HT-29 (cell line): ENCODE data around the gene LPCAT4. TPM values are rescaled to one million over a fixed set of nuclear protein-coding genes. Genes with fewer than 3 reads are reported as not detected.
"Not testable (repeated sequence)": the region's sequence is repeated elsewhere in the genome, so short reads cannot be mapped to it uniquely, and the experiment has no call there.

Source experiments
- DNase-seq: peaks from one replicate; pipeline ENCODE4 v3.0.0-alpha.2; 2015; ENCODE audit warnings: low spot score
- total RNA-seq: library from RNA; depleted of rRNA; stranded (reverse); fragments of >200 nt; shearing (Covaris generic); gene quantifications from 2 replicates; pipeline ENCODE4 v1.2.3, GENCODE V29; 2014

The LPCAT4 gene
- total RNA-seq, 1 experiment from 2014 or later, result 72.8 TPM

DNA sequence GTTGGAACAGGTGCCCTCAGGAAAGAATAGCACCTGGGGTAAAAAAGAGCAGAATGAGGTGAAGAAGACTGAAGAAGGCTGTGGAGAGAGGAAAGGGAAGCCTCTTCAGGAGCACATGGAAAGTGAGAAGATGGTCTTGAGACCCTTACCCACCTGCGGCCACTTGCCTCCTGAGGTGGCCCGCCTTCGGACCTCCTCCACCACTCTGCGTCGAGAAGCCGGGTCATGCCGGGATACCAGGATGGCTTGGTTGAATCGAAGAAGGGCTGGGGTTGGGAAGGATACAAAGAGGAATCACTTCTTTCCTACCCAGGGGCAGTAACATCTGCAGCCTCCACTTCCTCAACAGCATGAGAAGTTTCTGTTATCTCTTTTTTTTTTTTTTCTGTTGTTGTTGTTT, 3.0 kb downstream of the LPCAT4 start:
- no peak for DNase-seq

DNA sequence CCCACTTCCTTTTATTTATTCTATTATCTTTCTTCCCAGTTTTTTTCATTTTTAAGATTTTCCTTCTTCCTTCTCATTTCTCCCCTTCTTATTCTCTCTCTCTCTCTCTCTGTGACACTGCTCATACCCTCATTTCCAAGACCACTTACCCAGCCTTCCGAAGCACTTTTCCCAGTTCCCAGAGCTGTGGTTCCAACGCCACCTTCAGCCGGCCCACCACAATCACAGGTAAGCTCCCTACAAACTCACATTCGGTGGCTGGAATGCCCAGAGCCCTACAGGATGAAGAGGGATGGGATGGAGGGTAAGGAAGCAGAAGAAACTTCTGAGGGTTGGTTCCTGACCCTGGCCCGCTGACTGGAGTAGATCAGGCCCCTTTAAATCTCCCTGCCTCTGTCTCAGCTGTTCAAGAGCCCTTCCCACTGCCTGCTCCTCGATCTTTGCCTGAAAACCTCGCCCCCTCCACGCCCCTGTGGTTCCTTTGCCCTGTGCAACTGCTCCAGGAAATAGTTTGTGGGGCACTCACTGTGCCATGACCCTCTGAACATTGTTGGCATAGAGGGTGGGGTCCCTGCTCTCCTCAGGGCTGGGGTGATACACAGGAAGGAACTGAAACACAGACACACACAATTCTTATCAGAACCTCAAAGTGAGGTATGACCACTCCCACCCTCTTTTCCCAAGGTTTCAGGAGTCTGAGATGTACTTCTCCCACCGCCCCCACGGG, 4.8 kb downstream of the LPCAT4 start:
- DNase-seq, result no peak

DNA sequence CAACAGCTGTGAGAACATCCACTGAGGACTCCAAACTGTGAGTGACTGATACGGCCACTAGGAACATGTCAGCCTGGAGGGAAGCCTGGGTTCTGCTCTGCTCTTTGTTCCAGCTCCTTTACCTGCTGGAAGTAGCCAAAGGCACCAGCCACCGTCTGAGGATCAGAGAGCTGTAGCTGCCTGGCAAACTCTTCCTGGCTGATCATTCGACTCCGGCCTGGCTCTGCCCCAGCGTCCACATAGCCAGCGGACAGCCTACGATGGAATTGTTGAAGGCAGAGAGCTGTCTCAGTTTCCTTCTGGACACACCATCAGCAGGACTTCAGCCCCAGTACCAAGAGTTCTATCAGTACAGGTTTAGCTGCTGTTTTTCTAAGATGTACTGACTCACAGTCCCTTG, 5.7 kb downstream of the LPCAT4 start:
- DNase-seq, result no peak

DNA sequence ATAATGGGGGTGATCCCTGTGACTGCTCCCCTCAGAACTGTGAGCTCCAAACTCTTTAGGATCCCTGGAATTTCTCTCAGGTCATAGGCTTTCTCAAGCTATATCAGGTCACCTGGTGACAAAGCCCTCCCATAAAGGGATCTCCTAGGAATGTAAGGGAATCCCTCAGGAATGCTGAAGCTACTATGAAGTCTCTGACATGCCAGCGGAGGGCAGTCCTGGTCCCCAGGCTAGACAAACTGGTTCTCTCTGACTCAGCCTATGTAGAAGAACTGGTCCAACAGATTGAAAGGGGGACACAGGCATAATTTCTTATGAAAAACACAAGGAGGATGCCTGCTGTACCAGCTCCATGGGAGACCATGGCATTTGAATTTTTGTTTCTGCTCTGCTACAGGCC, 6.7 kb downstream of the LPCAT4 start:
- peak; percentile 98 for DNase-seq

DNA sequence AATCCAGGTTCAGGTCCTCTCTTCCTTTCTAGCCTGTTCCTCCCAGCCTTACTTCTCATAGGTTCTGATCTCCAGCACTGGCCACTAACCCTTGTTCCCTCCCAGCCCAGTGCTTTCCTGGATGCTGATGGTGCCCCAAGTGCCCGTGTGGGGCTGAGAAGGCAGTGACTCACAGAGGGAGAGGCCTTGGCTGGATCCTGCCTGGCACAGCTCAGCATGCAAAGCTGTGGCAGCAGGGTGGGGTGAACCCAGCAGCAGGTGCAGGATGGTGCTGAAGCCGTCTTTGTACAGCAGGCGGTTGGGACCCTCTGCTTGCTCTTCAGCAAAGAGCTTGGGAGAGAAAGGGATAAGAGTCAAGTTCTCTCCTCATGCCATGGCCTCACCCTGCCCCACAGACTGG, 7.6 kb downstream of the LPCAT4 start:
- peak; percentile 73 for DNase-seq

DNA sequence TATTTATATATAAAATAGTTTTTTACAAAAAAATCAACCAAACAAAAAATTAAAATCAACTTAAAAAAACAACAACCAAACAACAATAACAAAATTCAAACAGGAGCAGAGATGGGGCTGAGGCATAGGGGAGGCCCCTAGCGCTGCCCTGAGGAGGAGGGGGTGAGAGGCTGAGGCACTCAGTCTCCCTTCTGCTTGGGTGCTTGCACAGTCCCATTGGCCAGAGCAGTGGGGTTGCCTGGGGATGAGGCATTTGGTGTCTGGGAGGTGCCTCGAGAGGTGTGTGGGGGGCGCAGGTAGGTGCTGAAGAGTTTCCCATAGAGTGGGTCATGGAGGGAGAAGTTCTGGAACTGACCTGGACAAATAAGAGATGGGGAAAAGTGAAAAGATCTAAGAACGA, 8.0 kb downstream of the LPCAT4 start:
- no peak for DNase-seq

DNA sequence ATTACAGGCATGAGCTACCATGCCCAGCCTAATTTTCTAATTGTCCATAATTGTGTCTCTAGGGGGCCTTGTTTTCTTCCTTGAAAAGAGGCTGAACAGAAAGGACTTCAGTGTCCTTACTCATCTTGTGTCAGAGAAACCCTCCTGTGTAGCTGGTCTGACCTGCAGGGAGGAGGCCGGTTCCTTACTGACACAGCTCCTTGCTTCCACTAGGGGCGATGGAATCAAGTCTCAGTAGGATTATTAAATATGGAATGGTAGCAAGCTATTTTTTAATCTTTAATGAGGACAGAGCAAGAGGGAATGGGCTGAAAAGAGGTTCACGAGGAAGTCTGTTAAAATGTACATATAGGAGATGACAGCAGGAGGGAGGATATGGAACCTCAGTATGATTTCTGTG, 8.6 kb downstream of the LPCAT4 start:
- DNase-seq, result no peak

DNA sequence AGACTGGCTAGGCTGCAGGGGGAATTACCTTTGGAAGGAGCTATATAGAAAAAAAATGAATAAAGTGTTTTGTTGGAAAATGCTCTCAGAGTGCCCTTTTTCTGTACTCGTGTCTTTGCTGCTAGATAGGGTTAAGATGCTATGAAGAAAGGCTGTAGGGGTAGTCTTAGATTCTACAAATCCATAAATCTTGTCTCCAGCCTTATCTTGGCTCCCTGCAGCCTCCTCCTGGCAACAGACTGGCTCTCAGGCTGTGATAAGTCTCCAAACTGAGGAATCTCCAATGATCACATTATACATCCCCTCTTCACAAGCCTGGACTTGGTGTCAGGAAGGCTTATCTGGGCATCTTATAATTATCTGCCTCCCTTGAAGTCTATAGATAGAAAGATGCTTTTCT, 9.3 kb downstream of the LPCAT4 start:
- DNase-seq, result no peak

DNA sequence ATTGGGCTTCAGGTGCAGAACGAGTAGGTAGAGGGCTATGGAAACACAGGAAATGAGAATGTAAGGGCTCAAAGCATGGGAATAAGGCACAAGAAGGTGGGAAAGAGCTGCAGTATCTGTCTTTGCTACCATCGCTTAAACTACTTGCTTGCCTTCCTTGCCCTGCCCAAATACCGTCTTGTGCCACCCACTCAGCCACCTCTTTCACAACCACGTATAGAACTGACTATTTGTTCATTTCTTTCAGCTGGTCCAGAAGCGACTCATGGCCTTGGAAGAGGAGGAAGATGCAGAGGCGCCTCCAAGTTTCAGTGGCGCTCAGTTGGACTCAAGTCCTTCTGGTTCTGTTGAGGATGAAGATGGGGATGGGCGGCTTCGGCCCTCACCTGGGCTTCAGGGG, 11.8 kb downstream of the LPCAT4 start:
- no peak for DNase-seq

DNA sequence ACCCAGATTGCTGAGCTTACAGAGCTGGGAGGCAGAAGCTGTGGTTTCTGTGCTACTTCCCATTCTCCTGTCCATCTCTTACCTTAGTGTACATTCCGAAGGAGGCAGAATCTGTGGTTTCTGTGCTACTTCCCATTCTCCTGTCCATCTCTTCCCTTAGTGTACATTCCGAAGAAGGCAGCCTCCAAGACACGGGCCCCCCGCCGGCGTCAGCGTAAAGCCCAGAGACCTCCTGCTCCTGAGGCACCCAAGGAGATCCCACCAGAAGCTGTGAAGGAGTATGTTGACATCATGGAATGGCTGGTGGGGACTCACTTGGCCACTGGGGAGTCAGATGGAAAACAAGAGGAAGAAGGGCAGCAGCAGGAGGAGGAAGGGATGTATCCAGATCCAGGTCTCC, 12.7 kb downstream of the LPCAT4 start:
- no peak for DNase-seq

DNA sequence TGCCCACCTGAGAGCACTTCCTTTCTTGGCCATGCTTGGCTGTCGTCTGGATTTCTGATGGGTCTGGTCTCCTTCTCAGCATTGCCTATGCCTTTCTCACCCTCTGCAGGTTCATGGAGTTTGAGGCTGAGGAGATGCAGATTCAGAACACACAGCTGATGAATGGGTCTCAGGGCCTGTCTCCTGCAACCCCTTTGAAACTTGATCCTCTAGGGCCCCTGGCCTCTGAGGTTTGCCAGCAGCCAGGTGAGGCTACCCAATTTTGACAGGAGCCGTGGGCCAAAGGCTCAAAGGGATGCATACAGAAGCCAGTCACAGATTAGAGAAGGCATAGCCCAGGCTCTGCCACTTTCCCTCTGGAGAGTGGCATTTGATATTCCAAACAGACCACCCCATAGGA, 13.4 kb downstream of the LPCAT4 start:
- DNase-seq, result no peak

DNA sequence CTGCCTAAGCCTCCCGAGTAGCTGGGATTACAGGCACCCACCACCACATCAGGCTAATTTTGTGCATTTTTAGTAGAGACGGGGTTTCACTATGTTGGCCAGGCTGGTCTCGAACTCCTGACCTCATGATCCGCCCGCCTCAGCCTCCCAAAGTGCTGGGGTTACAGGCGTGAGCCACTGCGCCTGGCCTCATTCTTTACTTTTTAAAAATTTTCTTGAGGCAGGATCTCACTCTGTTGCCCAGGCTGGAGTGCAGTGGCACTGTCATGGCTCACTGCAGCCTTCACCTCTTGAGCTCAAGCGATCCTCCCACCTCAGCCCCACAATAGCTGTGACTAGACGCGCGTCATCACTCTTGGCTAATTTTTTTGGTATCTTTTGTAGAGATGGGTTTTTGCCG, 14.0 kb downstream of the LPCAT4 start:
- not testable (repeated sequence) for DNase-seq

DNA sequence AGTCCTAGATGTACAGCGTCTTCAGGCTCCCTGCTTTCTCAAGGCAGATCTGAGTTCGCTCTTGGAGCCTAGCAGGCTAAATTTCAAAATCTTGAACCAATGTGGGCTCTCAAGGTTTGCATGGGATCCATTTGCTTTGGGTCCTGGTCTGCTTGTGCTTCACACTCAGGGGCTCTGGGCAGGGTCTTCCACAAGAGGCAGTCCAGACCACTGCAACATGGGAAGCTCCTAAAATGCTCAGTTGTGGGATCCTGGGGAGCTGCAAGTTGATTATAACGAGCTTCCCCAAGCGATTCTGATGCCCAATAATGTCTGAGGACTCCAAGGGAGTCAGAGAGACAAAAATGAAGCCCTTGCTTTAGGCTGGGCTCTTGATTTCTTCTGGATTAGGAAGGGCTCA, 17.2 kb downstream of the LPCAT4 start:
- no peak for DNase-seq

DNA sequence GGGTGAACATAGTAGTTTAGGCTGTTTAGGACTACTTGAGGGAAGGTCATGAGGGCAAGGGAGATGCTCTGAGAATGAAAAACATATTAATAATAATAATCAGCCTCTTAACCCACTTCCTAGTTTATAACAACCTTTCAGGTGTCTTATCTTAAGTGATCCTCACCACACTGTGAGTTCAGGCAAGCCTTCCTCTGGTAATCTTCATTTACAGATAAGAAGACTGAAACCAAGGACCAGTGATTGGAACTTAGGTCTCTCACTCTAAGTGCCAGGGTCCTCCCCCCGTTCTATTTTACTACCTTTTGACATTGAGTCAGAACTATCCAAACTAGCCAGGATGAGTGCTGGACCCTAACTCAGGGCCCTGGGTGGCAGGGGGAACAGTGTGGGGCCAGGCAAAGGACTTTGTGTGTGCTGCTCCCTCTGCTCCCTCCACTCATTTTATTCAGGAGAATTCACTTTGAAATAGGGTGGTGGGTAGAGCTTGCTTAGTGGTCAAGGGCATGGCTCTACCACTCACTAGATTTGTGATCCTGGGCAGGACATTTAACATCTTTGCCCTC, 18.2 kb downstream of the LPCAT4 start:
- DNase-seq, result no peak

DNA sequence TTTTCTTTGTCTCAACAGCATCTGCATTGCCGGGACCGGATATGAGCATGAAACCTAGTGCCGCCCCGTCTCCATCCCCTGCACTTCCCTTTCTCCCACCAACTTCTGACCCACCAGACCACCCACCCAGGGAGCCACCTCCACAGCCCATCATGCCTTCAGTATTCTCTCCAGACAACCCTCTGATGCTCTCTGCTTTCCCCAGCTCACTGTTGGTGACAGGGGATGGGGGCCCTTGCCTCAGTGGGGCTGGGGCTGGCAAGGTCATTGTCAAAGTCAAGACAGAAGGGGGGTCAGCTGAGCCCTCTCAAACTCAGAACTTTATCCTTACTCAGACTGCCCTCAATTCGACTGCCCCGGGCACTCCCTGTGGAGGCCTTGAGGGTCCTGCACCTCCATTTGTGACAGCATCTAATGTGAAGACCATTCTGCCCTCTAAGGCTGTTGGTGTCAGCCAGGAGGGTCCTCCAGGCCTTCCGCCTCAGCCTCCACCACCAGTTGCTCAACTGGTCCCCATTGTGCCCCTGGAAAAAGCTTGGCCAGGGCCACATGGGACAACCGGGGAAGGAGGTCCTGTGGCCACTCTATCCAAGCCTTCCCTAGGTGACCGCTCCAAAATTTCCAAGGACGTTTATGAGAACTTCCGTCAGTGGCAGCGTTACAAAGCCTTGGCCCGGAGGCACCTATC, 18.9 kb downstream of the LPCAT4 start:
- DNase-seq, result no peak

DNA sequence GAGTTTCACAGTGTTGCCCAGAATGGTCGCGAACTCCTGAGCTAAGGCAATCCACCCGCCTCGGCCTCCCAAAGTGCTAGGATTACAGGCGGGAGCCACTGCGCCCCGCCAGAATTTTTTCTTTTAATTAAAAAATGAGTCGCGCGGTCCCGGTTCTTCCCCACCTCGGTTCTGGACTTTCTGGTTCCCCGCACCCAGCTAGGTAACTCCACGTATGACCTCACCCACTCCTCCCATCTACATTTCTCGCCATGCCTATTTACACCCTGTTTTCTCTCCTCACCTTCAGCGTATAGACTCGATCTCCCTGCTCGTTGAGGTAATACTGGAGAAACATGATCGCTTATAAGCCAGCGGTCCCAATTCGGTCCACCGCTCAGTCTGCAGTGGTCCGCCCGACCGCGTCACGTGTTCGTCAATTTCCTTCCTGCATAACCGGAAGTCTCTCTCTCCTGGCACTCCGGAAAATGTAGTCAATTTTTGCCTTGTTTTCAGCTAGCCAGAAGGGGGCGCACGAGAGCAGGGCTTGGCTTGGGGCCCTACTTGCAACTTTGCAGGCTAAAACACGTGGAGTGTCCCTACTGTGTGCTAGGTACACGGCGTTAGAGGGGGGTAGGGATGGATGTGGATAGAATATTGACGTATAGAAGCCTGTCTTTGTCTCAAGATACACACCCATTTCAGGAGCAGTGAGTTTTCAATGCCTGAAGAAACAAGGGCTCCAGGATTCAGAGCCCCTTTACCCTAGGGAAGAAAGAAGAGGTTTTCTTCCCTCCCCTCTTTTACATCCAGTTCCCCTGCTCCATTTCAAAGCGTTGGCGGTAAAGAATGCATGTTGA, 24.0 kb downstream of the LPCAT4 start, which contains the start of the genes NOP10 and NUTM1:
Gene NOP10, minus strand, starts transcription at position 400 of the 839 bp plus-strand sequence. Its CDS starts 63 bp downstream, at position 337.
Gene NUTM1, plus strand, starts transcription at position 579 of the 839 bp plus-strand sequence. CDS start 382 bp downstream, outside the sequence.
- DNase-seq, result peak; percentile 97

DNA sequence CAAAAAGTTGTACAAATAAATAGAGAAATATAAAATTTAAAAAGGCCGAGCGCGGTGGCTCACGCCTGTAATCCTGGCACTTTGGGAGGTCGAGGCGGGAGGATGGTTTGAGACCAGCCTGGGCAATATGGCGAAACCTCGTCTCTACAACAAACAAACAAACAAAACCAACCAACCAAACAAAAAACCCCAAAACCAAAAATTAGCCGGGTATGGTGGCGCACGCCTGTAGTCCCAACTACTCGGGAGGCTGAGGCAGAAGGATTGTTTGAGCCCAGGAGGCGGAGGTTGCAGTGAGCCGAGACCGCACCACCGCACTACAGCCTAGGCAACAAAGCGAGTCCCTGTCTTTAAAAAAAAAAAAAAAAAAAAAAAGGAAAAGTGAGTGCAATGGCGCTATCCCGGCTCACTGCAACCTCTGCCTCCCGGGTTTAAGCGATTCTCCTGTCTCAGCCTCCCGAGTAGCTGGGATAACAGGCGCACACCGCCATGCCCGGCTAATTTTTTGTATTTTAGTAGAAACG, 24.7 kb downstream of the LPCAT4 start:
- peak; percentile 17 for DNase-seq

DNA sequence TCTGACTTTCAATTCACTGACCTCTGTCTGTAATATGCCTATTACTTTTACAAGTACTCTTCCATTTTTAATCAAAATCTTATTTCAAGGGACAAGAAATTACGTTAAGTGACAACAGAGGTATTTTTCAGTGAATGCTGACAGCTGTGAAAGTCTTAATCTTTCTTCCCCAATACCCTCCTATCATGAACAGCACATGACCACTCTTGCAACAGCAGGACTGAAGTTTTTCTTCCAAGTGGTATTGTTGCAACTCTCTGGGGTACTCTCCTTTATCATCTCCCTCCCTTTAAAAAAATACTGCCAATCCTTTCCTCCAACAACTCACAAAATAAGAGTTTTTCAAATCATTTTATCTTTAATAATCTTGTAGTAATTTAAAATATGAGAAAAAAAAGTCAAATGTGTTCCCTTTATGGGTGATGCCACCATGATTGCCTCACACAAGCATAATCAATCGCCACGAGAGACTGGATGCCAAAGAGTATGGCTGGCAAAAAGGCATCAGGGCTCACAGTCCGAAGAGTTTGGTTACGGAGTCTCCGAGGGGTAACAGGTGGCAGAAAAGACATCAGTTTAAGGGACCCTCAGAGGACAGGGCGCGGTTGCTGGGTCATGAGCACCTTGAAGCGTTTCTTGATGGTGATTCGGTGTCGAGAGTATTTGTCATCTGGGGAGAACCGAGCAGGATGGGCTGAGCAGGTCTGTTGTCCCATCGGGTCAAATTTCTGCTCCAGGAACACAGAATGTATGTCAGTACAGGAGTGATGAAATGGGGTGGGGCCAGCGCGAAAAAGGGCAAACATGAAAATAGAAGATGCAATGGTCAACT, 25.4 kb downstream of the LPCAT4 start:
- DNase-seq, result no peak

DNA sequence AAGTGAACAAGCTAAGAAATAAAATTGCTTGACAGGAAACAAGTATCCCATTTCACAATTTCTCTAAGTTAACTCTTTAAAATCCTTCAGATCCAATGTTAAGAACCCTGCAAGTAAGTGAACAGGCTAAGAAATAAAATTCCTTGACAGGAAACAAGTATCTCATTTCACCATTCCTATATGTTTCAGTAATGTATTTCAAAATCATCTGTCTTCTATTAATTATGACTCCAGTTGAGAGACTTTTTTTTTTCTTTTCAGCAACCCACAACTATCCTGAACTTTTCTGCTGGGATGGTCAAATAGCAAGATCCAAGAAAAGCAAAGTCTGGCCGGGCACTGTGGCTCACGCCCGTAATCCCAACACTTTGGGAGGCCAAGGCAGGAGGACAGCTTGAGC, 27.1 kb downstream of the LPCAT4 start:
- no peak for DNase-seq

DNA sequence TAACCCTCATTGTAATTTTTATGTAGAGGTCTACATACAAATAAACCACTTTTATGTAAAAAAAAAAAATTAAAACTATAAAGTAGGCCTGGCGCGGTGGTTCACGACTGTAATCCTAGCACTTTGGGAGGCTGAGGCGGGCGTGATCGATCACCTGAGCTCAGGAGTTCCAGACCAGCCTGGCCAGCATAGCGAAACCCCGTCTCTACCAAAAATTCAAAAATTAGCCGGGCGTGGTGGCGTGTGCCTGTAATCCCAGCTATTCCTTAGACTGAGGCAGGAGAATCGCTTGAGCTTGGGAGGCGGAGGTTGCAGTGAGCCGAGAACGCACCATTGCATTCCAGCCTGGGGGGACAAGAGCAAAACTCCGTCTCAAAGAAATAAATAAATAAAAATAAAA, 28.6 kb downstream of the LPCAT4 start:
- DNase-seq, result no peak
